ENCODE results near the gene SLC39A10.
A peak's percentile ranks its signal among the peaks of the same experiment; 100 is the strongest.
"Not testable (repeated sequence)": the region's sequence is repeated elsewhere in the genome, so short reads cannot be mapped to it uniquely, and the experiment has no call there.

Gene SLC39A10

DNA sequence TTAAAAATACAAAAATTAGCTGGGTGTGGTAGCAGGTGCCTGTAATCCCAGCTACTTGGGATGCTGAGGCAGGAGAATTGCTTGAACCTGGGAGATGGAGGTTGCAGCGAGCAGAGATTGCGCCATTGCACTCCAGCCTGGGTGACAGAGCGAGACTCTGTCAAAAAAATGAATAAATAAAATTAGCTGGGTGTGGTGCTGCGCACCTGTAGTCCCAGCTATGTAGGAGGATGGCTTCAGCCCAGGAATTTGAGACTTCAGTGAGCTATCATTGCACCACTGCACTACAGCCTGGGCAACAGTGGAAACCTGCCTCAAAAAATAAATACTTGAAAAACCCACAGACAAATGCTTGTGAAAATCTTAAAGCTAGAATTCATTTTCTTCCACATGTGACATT lies 8.1 kb downstream of the SLC39A10 start:
- not testable (repeated sequence) for H3K4me3 ChIP-seq (ENCODE audit: low read depth, low read length); DNase-seq (ENCODE audit: low read depth)

DNA sequence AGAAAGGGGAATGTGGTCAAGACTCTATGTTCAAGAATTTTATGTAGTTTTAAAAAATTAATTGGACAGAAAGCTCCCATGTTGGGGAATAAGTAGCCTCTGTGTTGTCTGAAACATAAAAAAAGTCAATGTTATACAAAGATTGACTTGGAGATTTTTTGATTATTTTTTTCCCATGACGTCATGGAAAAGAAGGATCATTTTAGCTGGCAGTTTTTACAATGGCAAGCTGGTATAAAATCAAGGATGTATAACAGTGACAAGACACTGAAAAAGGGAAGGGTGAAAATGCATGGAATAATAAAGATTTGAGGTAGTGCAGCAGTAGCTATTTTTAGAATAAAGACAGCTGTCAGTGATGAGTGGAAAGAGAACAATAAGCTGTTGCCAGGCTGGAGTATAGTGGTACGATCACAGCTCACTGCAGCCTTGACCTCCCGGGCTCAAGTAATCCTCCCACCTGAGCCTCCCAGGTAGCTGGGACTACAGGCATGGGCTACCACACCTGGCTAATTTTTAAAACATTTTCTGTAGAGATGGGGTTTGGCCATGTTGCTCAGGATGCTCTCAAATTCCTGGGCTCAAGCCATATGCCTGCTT lies 9.2 kb downstream of the SLC39A10 start:
- H3K4me3 ChIP-seq (ENCODE audit: low read depth, low read length): no peak overlapping the region
- DNase-seq (ENCODE audit: low read depth): no peak

DNA sequence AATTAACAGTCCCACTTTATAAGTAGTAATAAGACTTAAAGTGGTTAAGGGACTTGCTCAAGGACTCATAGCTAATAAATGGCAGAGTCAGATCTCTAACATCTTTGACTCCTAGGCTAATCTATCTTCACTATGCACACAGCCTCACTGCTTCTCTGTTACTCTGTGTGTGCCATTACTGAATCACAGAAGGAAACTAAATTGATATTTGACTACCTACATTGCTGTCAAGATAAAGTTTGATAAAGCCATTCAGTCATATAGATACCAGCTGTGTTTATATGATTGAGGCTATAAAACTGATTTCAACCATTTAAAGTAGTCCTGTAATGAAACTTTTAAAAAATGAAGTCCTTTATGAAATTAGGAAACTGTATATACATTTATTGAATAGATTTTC lies 10.9 kb downstream of the SLC39A10 start:
- DNase-seq (ENCODE audit: low read depth): no peak
- H3K4me3 ChIP-seq (ENCODE audit: low read depth, low read length): no peak overlapping the region

DNA sequence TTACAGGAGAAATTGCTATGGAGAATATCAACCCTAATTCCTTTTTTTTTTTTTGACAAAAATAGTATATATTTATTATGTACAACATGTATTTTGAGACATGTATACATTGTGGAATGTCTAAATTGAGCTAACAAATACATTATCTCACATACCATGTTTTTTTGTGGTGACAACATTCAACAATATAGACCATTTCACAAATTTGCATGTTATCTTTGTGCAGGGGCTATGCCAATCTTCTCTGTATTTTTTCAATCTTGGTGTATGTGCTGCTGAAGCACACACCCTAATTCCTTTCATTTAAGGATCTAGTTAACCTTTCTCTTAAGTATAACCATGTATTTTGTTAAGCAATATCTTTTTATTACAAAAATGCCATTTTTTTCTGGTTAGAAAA lies 13.2 kb downstream of the SLC39A10 start:
- no peak for DNase-seq (ENCODE audit: low read depth)

DNA sequence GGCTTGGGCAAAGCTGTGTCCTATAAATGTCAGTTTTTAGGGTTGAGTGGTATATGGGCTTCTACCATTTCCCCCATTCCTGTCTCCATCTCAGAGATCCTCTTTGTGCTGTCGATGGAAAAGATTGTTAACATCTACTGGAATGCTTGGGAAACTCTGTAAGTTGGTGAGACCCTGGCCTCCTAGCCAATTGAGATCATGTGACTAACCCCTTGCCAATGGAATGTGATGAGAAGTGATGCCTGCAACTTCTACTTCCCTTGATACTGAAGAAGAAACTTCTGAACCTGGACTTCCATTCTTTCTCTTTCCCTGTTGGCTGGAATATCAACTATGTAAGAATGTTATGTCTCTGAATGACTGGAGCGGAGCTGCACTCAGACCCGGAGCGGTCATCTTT lies 14.5 kb downstream of the SLC39A10 start:
- DNase-seq (ENCODE audit: low read depth): no peak
- no peak overlapping the region for H3K4me3 ChIP-seq (ENCODE audit: low read depth, low read length)

More for the DNA sequence above, 13.2 kb downstream of the SLC39A10 start:
- no peak overlapping the region for H3K4me3 ChIP-seq (ENCODE audit: low read depth, low read length)

DNA sequence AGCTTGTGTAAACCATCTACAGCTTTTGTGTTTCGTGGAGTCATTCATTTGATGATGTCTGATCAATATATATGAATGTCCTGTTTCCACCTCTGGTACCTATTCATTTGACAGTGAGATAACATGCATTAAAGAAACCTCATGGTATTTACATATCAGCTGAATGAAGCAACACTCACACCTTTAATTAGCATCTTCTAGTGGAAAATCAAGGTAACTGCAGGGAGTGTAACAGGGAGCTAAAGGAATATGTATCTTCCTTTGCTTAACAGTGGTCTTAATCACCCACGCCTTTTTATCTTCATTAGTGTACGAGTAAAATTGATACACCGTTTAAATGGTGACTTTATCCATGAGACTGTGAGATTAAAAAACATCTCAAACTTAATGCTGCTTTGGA lies 15.6 kb downstream of the SLC39A10 start:
- no peak overlapping the region for H3K4me3 ChIP-seq (ENCODE audit: low read depth, low read length)
- no peak for DNase-seq (ENCODE audit: low read depth)

DNA sequence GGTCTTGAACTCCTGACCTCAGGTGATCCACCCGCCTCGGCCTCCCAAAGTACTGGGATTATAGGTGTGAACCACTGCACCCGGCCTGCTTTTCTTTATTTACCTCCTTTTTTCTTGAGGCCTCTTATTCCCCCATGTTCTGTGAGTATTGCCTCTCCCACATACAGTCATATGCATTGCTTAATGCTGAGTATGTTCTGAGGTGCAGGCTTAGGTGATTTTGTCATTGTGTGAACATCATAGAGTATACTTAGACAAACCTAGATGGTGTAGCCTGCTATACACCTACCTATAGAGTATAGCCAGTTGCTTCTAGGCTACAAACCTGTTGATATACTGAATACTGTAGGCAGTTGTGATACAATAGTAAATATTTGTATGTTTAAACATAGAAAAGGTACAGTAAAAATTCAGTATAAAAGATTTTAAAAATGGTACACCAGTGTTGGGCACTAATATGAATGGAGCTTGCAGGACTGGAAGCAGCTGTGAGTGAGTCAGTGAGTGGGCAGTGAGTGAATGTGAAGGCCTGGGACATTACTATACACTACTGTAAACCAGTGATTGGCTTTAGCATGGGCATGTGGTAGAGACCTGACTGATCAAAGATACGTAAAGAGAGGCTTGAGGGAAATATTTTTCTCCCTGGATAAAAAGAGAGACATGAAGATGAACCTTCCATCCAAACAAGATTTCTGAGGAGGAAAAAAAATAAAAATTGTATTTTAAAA lies 17.6 kb downstream of the SLC39A10 start:
- no peak overlapping the region for H3K4me3 ChIP-seq (ENCODE audit: low read depth, low read length)
- peak; percentile 37 for DNase-seq (ENCODE audit: low read depth)

DNA sequence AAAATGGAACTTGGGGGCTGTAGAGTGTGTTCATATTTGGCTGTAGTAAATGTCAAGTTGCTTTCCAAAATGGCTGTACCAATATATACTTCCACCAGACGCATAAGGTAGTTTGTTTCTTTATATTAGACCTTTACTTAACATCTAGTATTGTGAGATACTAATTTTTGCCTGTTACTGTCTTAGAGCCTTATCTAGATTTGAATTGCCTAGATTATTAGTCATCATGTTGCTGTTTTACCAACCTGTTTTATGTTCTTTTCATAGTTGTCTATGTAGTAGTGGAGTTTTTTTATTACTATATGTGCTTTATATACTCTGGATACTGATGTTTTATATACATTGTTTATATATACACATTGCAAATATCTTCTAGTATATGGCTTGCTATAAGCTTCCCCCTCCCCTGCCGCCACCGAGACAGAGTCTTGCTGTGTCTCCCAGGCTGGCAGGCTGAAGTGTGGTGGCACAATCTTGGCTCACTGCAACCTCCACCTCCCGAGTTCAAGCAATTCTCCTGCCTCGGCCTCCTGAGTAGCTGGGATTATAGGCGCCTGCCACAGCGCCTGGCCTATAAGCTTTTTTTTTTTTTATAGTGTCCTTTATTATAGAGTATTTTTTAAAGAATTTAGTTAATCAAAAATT lies 18.9 kb downstream of the SLC39A10 start:
- DNase-seq (ENCODE audit: low read depth): no peak

DNA sequence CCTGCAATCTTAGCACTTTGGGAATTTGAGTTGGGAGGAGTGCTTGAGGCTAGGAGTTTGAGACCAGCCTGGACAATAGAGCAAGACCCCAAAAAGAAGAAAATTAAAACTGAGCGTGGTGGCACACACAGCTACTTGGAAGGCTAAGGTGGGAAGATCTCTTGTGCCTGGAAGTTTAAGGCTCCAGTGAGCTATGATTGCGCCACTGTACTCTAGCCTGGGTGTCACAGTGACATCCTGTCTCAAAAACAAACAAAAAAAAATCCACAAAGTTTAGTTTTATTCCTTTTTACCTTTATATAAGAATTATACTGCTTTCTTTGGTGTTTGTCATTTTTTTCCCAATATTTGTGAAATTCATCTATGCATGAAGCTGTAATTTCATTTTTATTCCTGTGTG lies 20.3 kb downstream of the SLC39A10 start:
- DNase-seq (ENCODE audit: low read depth): no peak
- H3K4me3 ChIP-seq (ENCODE audit: low read depth, low read length): no peak overlapping the region

More for the DNA sequence above, 18.9 kb downstream of the SLC39A10 start:
- H3K4me3 ChIP-seq (ENCODE audit: low read depth, low read length): no peak overlapping the region

DNA sequence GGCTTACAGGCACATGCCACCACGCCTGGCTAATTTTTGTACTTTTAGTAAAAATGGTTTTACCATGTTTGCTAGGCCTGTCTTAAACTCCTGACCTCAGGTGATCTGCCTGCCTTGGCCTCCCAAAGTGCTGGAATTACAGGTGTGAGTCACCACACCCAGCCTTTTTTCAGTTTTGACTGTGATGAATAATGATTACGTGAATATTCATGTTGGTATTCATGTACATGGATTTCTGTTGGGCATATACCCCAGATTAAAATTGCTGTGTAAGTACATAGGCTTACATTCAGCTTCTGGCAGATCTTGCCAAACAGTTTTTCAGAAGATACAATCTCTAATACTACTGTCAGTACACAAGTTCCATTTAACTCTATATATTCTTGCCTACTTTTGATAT lies 20.9 kb downstream of the SLC39A10 start:
- H3K4me3 ChIP-seq (ENCODE audit: low read depth, low read length): no peak overlapping the region
- DNase-seq (ENCODE audit: low read depth): no peak

DNA sequence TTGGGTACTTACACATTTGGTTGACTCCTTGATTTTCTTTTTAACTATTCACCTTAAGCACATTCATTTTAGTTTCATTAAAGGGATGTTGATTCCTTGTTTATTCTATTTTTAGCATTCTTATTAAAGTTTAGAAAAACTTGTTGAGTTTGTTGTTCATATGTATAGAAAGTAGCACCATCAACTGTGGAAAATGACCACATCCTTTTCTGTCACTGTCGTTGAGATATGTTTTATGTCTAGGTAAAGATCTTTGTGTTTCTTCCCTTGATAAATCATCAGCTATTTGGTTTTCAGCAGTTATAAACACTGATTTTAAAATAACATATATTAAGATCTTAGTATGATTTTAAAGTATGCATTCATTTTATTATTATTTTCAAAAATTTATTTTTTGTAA lies 25.1 kb downstream of the SLC39A10 start:
- no peak for DNase-seq (ENCODE audit: low read depth)
- H3K4me3 ChIP-seq (ENCODE audit: low read depth, low read length): no peak overlapping the region

DNA sequence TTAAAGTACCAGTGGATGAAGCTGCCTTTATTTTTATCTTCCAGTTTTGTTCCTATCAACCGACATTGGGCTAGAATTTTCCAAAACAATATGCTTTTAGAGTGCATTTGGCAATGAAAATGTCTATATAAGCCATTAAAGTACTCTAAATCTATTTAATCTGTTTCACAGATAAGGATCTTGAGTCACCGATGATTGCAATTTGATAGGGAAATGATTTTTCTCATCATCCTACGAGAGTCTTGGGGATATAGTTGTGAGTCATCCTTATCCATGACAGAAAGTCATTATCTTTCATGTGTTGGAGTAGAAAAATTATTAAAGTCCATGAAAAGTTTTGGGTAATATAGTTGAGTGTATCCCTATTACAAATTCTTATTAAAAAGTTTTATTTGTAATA lies 26.1 kb downstream of the SLC39A10 start:
- no peak overlapping the region for H3K4me3 ChIP-seq (ENCODE audit: low read depth, low read length)
- no peak for DNase-seq (ENCODE audit: low read depth)

DNA sequence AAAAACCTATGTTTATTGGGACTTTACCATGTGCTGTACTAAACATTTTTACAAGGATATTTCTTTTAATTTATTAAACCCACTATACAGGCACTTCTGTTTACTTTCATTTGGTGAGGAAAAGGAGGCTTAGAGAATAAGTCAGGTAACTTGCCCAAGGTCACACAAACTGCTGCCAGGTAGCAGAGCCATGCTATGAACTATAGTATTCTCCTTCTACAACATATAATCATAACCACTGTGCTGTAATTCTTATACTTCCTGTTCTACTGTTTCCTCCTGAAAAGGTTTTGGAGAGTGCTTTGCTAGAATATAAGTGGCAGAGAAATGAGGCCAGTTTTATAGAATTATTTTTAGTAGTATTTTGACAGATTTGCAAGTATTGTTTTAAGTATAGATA lies 29.5 kb downstream of the SLC39A10 start:
- no peak for DNase-seq (ENCODE audit: low read depth)
- H3K4me3 ChIP-seq (ENCODE audit: low read depth, low read length): no peak overlapping the region

DNA sequence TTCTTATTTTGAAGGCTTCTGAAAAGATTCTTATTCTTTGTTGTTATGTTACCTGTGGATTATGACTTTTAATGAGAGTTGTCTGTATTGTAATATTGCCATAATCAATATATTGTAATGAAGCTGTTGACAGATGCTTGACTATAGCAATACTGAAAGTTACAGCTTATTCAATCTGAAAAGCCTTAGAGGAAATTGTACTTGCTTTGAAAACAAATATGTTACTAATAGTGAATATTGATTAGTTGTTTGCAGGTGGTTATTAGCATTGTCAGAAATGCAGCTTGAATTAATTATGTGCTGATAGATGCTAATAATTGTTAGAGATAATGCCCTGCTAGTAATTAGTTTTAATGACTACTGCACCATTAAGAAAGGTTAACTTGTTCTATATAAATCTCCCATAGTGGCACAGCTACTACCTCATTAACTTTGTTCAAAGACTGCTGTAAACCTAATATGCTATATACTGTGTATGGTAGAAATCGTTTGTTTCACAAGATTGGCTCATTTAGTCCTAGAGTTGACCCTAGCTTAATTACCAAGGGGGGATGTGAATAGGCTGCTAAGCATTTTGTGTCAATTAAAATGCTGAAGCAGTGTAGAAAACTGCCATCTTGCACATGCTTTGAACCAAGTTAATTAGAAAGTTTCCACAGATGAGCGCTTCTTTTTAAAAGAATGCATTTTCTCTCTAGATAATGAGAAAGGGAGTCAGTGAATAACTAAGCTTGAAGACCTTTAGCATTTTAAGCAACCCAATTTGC lies 30.5 kb downstream of the SLC39A10 start:
- no peak overlapping the region for H3K4me3 ChIP-seq (ENCODE audit: low read depth, low read length)
- DNase-seq (ENCODE audit: low read depth): no peak

DNA sequence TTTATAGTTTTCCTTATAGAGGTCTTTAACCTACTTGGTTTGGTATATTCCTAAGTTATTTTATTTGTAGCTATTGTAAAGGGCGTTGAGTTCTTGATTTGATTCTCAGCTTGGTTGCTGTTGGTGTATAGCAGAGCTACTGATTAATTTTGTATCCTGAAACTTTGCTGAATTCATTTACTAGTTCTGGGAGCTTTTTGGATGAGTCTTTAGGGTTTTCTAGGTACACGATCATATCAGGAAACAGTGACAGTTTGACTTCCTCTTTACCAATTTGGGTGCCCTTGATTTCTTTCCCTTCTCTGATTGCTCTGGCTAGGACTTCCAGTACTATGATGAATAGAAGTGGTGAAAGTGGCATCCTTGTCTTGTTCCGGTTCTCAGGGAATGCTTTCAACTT lies 35.5 kb downstream of the SLC39A10 start:
- H3K4me3 ChIP-seq (ENCODE audit: low read depth, low read length); DNase-seq (ENCODE audit: low read depth): not testable (repeated sequence)

DNA sequence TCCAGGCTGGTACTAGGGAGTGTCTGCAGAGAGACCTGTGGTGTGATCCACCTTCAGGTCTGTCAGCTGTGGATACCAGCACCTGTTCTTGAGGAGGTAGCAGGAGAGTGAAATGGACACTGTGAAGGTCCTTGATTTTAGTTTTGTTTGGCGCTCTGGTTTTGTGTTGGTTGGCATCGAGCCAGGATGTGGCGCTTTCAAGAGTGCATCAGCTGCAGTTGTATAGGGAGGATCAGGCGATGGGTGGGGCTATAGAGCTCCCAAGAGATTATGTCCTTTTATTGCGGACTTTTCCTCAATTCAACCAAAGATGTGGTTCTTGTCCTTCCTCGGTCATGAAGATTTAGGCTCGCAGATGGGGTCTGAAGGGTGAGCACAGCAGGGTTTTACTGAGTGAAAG lies 37.5 kb downstream of the SLC39A10 start:
- no peak overlapping the region for H3K4me3 ChIP-seq (ENCODE audit: low read depth, low read length)
- DNase-seq (ENCODE audit: low read depth): no peak

DNA sequence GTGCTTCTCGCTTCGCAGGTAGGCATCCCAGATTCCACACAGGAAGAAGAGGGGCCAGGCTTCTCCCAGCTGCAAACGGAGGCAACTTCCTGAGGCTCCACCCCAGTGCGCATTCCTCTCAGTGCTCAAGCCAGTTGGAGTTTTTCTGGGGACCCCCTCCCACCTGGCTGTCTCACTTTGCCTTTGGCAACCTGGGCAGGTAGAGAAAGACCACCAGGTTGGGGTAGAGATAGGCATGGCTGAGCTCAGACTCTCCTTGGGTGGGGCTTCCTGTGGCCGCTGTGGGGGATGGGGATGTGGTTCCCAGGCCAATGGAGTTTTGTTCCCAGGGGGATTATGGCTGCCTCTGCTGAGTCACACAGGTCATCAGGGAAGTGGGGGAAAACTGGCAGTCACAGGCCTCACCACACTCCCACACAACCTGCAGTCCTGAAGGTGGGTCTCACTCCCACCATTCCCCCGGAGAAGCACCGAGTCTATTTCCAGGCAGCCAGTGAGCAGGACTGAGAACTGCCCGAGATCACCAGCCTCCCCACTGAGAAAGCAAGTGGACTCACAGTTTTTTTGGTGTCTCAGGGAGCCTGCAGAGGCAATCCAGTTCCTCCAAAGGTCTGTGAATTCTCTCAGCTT lies 38.1 kb downstream of the SLC39A10 start:
- no peak overlapping the region for H3K4me3 ChIP-seq (ENCODE audit: low read depth, low read length)
- no peak for DNase-seq (ENCODE audit: low read depth)

DNA sequence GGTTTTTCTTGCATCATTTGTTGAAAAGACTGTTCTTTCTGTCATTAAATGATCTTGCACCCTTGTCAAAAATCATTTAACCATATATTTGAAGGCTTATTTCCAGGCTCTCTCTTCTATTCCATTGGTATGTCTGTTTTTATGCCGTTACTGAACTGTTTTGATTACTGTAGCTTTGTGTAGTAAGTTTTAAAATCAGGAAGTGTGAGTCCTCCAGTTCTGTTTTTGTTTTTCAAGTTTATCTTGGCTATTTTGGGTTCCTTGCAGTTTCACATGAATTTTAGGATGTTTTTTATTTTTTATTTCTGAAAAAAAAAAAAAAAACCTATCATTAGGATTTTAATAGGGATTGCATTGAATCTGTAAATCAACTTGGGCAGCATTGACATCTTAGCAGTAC lies 39.0 kb downstream of the SLC39A10 start:
- DNase-seq (ENCODE audit: low read depth): no peak
- H3K4me3 ChIP-seq (ENCODE audit: low read depth, low read length): no peak overlapping the region

DNA sequence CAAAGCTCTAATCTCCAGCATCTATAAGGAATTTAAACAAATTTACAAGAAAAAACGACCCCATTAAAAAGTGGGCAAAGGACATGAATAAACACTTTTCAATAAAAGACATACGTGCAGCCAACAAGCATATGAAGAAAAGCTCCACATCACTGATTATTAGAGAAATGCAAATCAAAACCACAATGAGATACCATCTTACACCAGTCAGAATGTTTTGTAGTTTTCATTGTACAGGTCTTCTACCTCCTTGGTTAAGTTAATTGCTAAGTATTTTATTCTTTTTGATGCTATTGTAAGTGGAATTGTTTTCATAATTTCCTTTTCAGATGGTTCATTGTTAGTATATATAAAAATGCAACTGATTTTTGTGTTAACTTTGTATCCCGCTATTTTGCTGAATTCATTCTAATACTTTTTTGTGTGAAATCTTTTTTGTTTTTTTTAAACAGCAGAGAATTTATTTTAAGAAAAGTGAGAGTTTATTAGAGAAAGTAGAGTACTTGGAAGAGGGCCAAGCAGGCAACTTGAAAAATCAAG lies 40.7 kb downstream of the SLC39A10 start:
- no peak overlapping the region for H3K4me3 ChIP-seq (ENCODE audit: low read depth, low read length)
- DNase-seq (ENCODE audit: low read depth): no peak

DNA sequence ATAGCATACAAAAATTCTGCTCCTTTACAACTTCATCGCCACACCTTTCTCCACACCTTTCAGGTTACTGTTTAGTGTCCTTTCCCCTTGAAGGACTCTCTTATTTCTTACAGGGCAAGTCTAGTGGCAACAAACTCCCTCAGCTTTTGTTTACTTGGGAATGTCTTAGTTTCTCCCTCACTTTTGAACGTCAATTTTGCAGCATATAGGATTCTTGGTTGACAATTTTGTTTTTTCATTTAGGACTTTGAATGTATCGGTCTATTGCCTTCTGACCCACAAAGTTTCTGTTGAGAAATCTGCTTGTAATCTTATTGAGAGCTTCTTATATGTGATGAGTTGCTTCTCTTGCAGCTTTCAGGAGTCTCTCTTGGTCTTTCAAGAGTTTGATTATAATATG lies 43.5 kb downstream of the SLC39A10 start:
- no peak for DNase-seq (ENCODE audit: low read depth)
- H3K4me3 ChIP-seq (ENCODE audit: low read depth, low read length): no peak overlapping the region
